H9 (cell line): ENCODE measurements around the gene ARHGAP31. TPM values are rescaled to one million over a fixed set of nuclear protein-coding genes. Genes with fewer than 3 reads are reported as not detected.

Experiments used
- DNase-seq: peaks from one replicate; pipeline ENCODE4 v3.0.0-alpha.2; 2017
- H2AFZ ChIP-seq: one replicate; pipeline ENCODE4 v1.6.1; 2013; ENCODE audit warnings: mild to moderate bottlenecking, low read length, control low read depth, moderate library complexity
- H2AK5ac ChIP-seq: 2 replicates; pipeline ENCODE4 v1.6.1; 2013; ENCODE audit warnings: low read length, control low read depth, mixed read lengths; ENCODE audit not compliant: insufficient read length
- H2BK120ac ChIP-seq: one replicate; pipeline ENCODE4 v1.6.1; 2013; ENCODE audit warnings: low read depth, mild to moderate bottlenecking, low read length, control low read depth, inconsistent platforms; ENCODE audit not compliant: poor library complexity, severe bottlenecking
- H2BK12ac ChIP-seq: 2 replicates; pipeline ENCODE4 v1.6.1; 2013; ENCODE audit warnings: low read length, control low read depth, mixed read lengths, low read depth; ENCODE audit not compliant: insufficient read length
- H2BK15ac ChIP-seq: 2 replicates; pipeline ENCODE4 v1.6.1; 2013; ENCODE audit warnings: low read depth, low read length, control low read depth
- H2BK20ac ChIP-seq: one replicate; pipeline ENCODE4 v1.6.1; 2013; ENCODE audit warnings: low read depth, mild to moderate bottlenecking, low read length, control low read depth, inconsistent platforms; ENCODE audit not compliant: poor library complexity, severe bottlenecking
- H2BK5ac ChIP-seq: 2 replicates; pipeline ENCODE4 v1.6.1; 2013; ENCODE audit warnings: low read length, control low read depth, mixed read lengths; ENCODE audit not compliant: insufficient read length
- H3K14ac ChIP-seq: 2 replicates; pipeline ENCODE4 v1.6.1; 2013; ENCODE audit warnings: low read length, control low read depth; ENCODE audit not compliant: insufficient read depth
- H3K18ac ChIP-seq: 2 replicates; pipeline ENCODE4 v1.6.1; 2013; ENCODE audit warnings: low read depth, mild to moderate bottlenecking, mixed read lengths, low read length, control low read depth; ENCODE audit not compliant: insufficient read length
- H3K23ac ChIP-seq: 2 replicates; pipeline ENCODE4 v1.6.1; 2013; ENCODE audit warnings: low read length, control low read depth, mixed read lengths, low read depth; ENCODE audit not compliant: insufficient read length
- H3K23me2 ChIP-seq: 2 replicates; pipeline ENCODE4 v1.6.1; 2013; ENCODE audit warnings: low read depth, mild to moderate bottlenecking, mixed read lengths, low read length, control low read depth; ENCODE audit not compliant: insufficient read length, poor library complexity, severe bottlenecking
- H3K27ac ChIP-seq: 2 replicates; pipeline ENCODE4 v1.5.1; 2013; ENCODE audit warnings: low read length, control low read depth, mixed read lengths, low read depth; ENCODE audit not compliant: insufficient read length
- H3K27me3 ChIP-seq: 2 replicates; pipeline ENCODE4 v1.6.1; 2013; ENCODE audit warnings: low read length, control low read depth, inconsistent platforms; ENCODE audit not compliant: insufficient read depth
- H3K4ac ChIP-seq: 2 replicates; pipeline ENCODE4 v1.6.1; 2013; ENCODE audit warnings: low read depth, mild to moderate bottlenecking, control low read depth, inconsistent platforms, low read length, moderate library complexity
- H3K4me1 ChIP-seq: 2 replicates; pipeline ENCODE4 v1.6.1; 2013; ENCODE audit warnings: low read length, control low read depth, inconsistent platforms; ENCODE audit not compliant: insufficient read depth
- H3K4me2 ChIP-seq: 2 replicates; pipeline ENCODE4 v1.6.1; 2013; ENCODE audit warnings: low read length, control low read depth, mixed read lengths; ENCODE audit not compliant: insufficient read length, insufficient read depth
- H3K56ac ChIP-seq: 2 replicates; pipeline ENCODE4 v1.6.1; 2013; ENCODE audit warnings: low read depth, mild to moderate bottlenecking, mixed read lengths, low read length, control low read depth; ENCODE audit not compliant: insufficient read length
- H3K79me1 ChIP-seq: 2 replicates; pipeline ENCODE4 v1.6.1; 2013; ENCODE audit warnings: low read depth, mild to moderate bottlenecking, moderate library complexity, low read length, control low read depth, inconsistent platforms; ENCODE audit not compliant: insufficient read depth, poor library complexity, severe bottlenecking
- H3K79me2 ChIP-seq: 2 replicates; pipeline ENCODE4 v1.6.1; 2013; ENCODE audit warnings: low read length, control low read depth, inconsistent platforms; ENCODE audit not compliant: insufficient read depth
- H3K9ac ChIP-seq: 2 replicates; pipeline ENCODE4 v1.6.1; 2013; ENCODE audit warnings: low read length, control low read depth, mixed read lengths; ENCODE audit not compliant: insufficient read length; ENCODE audit errors: extremely low read depth
- H3K9me3 ChIP-seq: one replicate; pipeline ENCODE4 v1.6.1; 2013; ENCODE audit warnings: low read depth, low read length, inconsistent platforms; ENCODE audit not compliant: control insufficient read depth
- H3T11ph ChIP-seq: one replicate; pipeline ENCODE4 v1.6.1; 2013; ENCODE audit warnings: mild to moderate bottlenecking, low read length, control low read depth, inconsistent platforms
- H4K20me1 ChIP-seq: one replicate; pipeline ENCODE4 v1.6.1; 2013; ENCODE audit not compliant: control insufficient read depth, insufficient read length, insufficient read depth
- H4K5ac ChIP-seq: 2 replicates; pipeline ENCODE4 v1.6.1; 2013; ENCODE audit warnings: low read depth, mild to moderate bottlenecking, mixed read lengths, low read length, control low read depth; ENCODE audit not compliant: insufficient read length
- H4K8ac ChIP-seq: replicated peaks from 2 replicates; pipeline ENCODE4 v1.6.1; 2013; ENCODE audit warnings: low read length, control low read depth, mixed read lengths, low read depth; ENCODE audit not compliant: insufficient read length
- H4K91ac ChIP-seq: 2 replicates; pipeline ENCODE4 v1.6.1; 2013; ENCODE audit warnings: low read depth, mild to moderate bottlenecking, moderate library complexity, mixed read lengths, low read length, control low read depth; ENCODE audit not compliant: insufficient read length
- H3K27ac Mint-ChIP-seq, 3 experiments: 2 replicates in 2 of 3; 3 replicates in 1 of 3; pipeline ENCODE4 v1.8.0; 2020 to 2021; ENCODE audit warnings: mixed read lengths in 3 of 3, mild to moderate bottlenecking in 1 of 3, moderate library complexity in 1 of 3
- H3K27me3 Mint-ChIP-seq: 2 replicates; pipeline ENCODE4 v1.8.0; 2021; ENCODE audit warnings: low read depth, mild to moderate bottlenecking, moderate library complexity, mixed read lengths
- H3K36me3 Mint-ChIP-seq, 3 experiments: 2 replicates in 2 of 3; 3 replicates in 1 of 3; pipeline ENCODE4 v1.8.0; 2020 to 2021; ENCODE audit warnings: low read depth in 3 of 3, mixed read lengths in 3 of 3; ENCODE audit not compliant: insufficient read depth in 1 of 3
- H3K4me1 Mint-ChIP-seq, 2 experiments: 2 replicates each; pipeline ENCODE4 v1.8.0; 2020; ENCODE audit warnings: mixed read lengths in 2 of 2
- H3K4me3 Mint-ChIP-seq, 2 experiments: 2 replicates in 1 of 2; 3 replicates in 1 of 2; pipeline ENCODE4 v1.8.0; 2020 to 2021; ENCODE audit warnings: mild to moderate bottlenecking in 2 of 2, mixed read lengths in 2 of 2, moderate library complexity in 1 of 2
- H3K9me3 Mint-ChIP-seq, 2 experiments: 2 replicates in 1 of 2; 3 replicates in 1 of 2; pipeline ENCODE4 v1.8.0; 2020; ENCODE audit warnings: mild to moderate bottlenecking in 2 of 2, mixed read lengths in 2 of 2, moderate library complexity in 1 of 2
- CTCF ChIP-seq: fragments of 200-600 bp; sonication (generic); conservative IDR thresholded peaks from 3 replicates; pipeline ENCODE4 v1.8.0; 2021; ENCODE audit warnings: antibody characterized with exemption, mild to moderate bottlenecking
- WGBS: extraction: QIAGEN DNeasy Blood & Tissue Kit; methylation state at CpG from one replicate; pipeline ENCODE4 v1.1.7; 2013; ENCODE audit warnings: missing lambda C conversion rate, low lambda C conversion rate, mixed read lengths; ENCODE audit not compliant: insufficient read length; ENCODE audit errors: extremely low coverage; 5-methylcytosine and 5-hydroxymethylcytosine counted together
- total RNA-seq: library from RNA; stranded (reverse); gene quantifications from 2 replicates; pipeline ENCODE4 v1.2.1, GENCODE V29; 2021

Gene ARHGAP31
- total RNA-seq, 1 experiment from 2014 or later, result 2.2 TPM

GRCh38 chr3:119362010-119362409 lies 67.8 kb downstream of the ARHGAP31 start:
- Histone ChIP-seq H3K27me3 (no peaks in the 10 kb centered on the region), H3K9me3 (no peaks in the 10 kb centered on the region), H3T11ph (no peak overlapping the region), H4K20me1 (no peaks in the 10 kb centered on the region), H3K18ac (no peak overlapping the region), H4K5ac (no peak overlapping the region), H3K4me1 (peaks cover 13% of the 10 kb centered on the region; the same call in 1 of the 2 replicates), H4K91ac (no peak overlapping the region), H3K9ac (no peak overlapping the region), H3K23ac (no peak overlapping the region), H3K4me2 (no peak overlapping the region), H4K8ac (no peak overlapping the region), H2BK15ac (no peak overlapping the region), H3K27ac (no peak overlapping the region), H3K79me1 (no peaks in the 10 kb centered on the region), H3K56ac (no peak overlapping the region), H2BK12ac (no peak overlapping the region), H2BK20ac (no peak overlapping the region), H3K14ac (no peak overlapping the region; the same call in 1 of the 2 replicates), H2AK5ac (no peak overlapping the region), H2AFZ (no peak overlapping the region), H2BK120ac (no peak overlapping the region), H3K23me2 (no peaks in the 10 kb centered on the region), H3K79me2 (no peaks in the 10 kb centered on the region), H3K4ac (no peak overlapping the region), H2BK5ac (no peak overlapping the region)
- Mint-ChIP-seq H3K4me1 (peaks cover 45 to 50% of the 10 kb centered on the region in 2 experiments), H3K4me3 (no peak overlapping the region), H3K27me3 (no peaks in the 10 kb centered on the region), H3K36me3 (no peaks in the 10 kb centered on the region), H3K9me3 (no peaks in the 10 kb centered on the region), H3K27ac (peak overlapping the region in 1 of 3 experiments; percentile 82; a peak in 3 of 7 replicates)
- no peak for DNase-seq
- no CpG with 5 or more reads among the region's 2 CpGs for WGBS
- TF ChIP-seq CTCF, result no peak
